HCT116 (cell line): Measurements from ENCODE around the gene TLE5.

ENCODE experiments used
- CEBPB ChIP-seq: IDR thresholded peaks from 2 replicates; pipeline ENCODE4 v1.6.1; 2012; ENCODE audit warnings: low read depth
- CTCF ChIP-seq, 3 experiments: fragments of 200-600 bp in 1 of 3; sonication (generic) in 1 of 3; IDR thresholded peaks in 2 of 3; conservative IDR thresholded peaks in 1 of 3; 2 replicates each; pipeline ENCODE4 v1.5.1; 2012 to 2017; ENCODE audit warnings: low read depth in 2 of 3, low read length in 2 of 3, antibody characterized with exemption in 1 of 3, borderline replicate concordance in 1 of 3, control low read depth in 1 of 3, mild to moderate bottlenecking in 1 of 3, mixed read lengths in 1 of 3, mixed run types in 1 of 3, moderate library complexity in 1 of 3; ENCODE audit not compliant: insufficient read depth in 1 of 3
- EZH2 ChIP-seq: fragments of 200-600 bp; sonication (generic); IDR thresholded peaks from 2 replicates; pipeline ENCODE4 v1.6.1; 2017; ENCODE audit warnings: antibody characterized with exemption, mixed run types
- JUND ChIP-seq: IDR thresholded peaks from 2 replicates; pipeline ENCODE4 v1.6.1; 2012
- POLR2A ChIP-seq: IDR thresholded peaks from 2 replicates; pipeline ENCODE4 v1.7.0; 2011; ENCODE audit warnings: borderline replicate concordance; ENCODE audit not compliant: insufficient read depth, insufficient read length; ENCODE audit errors: extremely low read depth
- REST ChIP-seq: IDR thresholded peaks from 2 replicates; pipeline ENCODE4 v1.6.1; 2012; ENCODE audit warnings: low read depth
- ZBTB33 ChIP-seq: IDR thresholded peaks from 2 replicates; pipeline ENCODE4 v1.6.1; 2011; ENCODE audit warnings: mild to moderate bottlenecking, low read length, moderate library complexity; ENCODE audit not compliant: insufficient replicate concordance; ENCODE audit errors: extremely low read depth

GRCh38 chr19:3082331-3082730, 20.0 kb upstream of the TLE5 start:
- TF ChIP-seq CTCF (IDR thresholded peaks at IDR 0.05 in 2 of 3, conservative IDR thresholded peaks at IDR 0.05 in 1 of 3; ENCODE audit: borderline replicate concordance in 1 of 3, insufficient read depth in 1 of 3, low read depth in 2 of 3, low read length in 2 of 3) (no peak), REST (no peak), ZBTB33 (no peak), POLR2A (no peak), CEBPB (no peak), JUND (no peak), EZH2 (no peak)
